Left ventricle myocardium inferior (tissue), 1 donor: ENCODE measurements around the gene SIN3B. TPM values are rescaled to one million over a fixed set of nuclear protein-coding genes. Genes with fewer than 3 reads are reported as not detected.

ENCODE experiments used
- DNase-seq: peaks from one replicate; pipeline ENCODE4 v3.0.0-alpha.2; 2020
- H3K27ac ChIP-seq: fragments of 200-600 bp; replicated peaks from 2 replicates; pipeline ENCODE4 v1.8.0; 2021
- H3K27me3 ChIP-seq: fragments of 200-600 bp; 2 replicates; pipeline ENCODE4 v1.8.0; 2021; ENCODE audit warnings: low read depth
- H3K36me3 ChIP-seq: fragments of 200-600 bp; 2 replicates; pipeline ENCODE4 v1.8.0; 2021
- H3K4me1 ChIP-seq: fragments of 200-600 bp; 2 replicates; pipeline ENCODE4 v1.8.0; 2021
- H3K4me3 ChIP-seq: fragments of 200-600 bp; 2 replicates; pipeline ENCODE4 v1.8.0; 2021; ENCODE audit warnings: mild to moderate bottlenecking, moderate library complexity
- H3K9me3 ChIP-seq: fragments of 200-600 bp; replicated peaks from 2 replicates; pipeline ENCODE4 v1.8.0; 2021
- CTCF ChIP-seq: fragments of 200-600 bp; IDR thresholded peaks from 2 replicates; pipeline ENCODE4 v1.8.0; 2021; ENCODE audit warnings: antibody characterized with exemption, mild to moderate bottlenecking, borderline replicate concordance
- intact Hi-C: fragments of 100-400 bp; cut with micrococcal nuclease; formaldehyde crosslinking; loops from one replicate; pipeline ENCODE4 v1.11.0; 2022
- total RNA-seq: library from RNA; stranded (reverse); fragmentation: NEBNext Ultra II Directional; extraction: Animal tissue kit (Norgen Biotek cat#: 25700); gene quantifications from one replicate; pipeline ENCODE4 v1.2.1, GENCODE V29; 2021
- donor health status: DM: no; HTN: yes; CAD: no; lungs with severe emphysema.

The SIN3B gene
- total RNA-seq, 1 donor from 2014 or later, result 24.4 TPM

GRCh38 chr19:16927883-16928282, 98.7 kb downstream of the SIN3B start:
- H3K4me3 ChIP-seq, result no peak overlapping the region
- no peaks in the 10 kb centered on the region for H3K4me1 ChIP-seq
- no peak overlapping the region for H3K27ac ChIP-seq
- H3K9me3 ChIP-seq, result peaks cover 37% of the 10 kb centered on the region
- intact Hi-C loops, result no loop called here
- H3K36me3 ChIP-seq, result peaks cover 19% of the 10 kb centered on the region
- no peak for DNase-seq
- peaks cover 11% of the 10 kb centered on the region for H3K27me3 ChIP-seq
- TF ChIP-seq CTCF, result no peak

- Histone ChIP-seq H3K4me1 (no peaks in the 10 kb centered on the region), H3K36me3 (peaks cover 19% of the 10 kb centered on the region), H3K27ac (no peak overlapping the region), H3K27me3 (peaks cover 11% of the 10 kb centered on the region), H3K9me3 (peaks cover 39% of the 10 kb centered on the region), H3K4me3 (no peak overlapping the region)
- intact Hi-C loops, result no loop called here
- no peak for TF ChIP-seq CTCF
- no peak for DNase-seq
These were observed 99.2 kb downstream of the SIN3B start for GRCh38 chr19:16928351-16928750.

- Histone ChIP-seq H3K4me1 (no peaks in the 10 kb centered on the region), H3K27me3 (peaks cover 11% of the 10 kb centered on the region), H3K27ac (no peak overlapping the region), H3K36me3 (peaks cover 19% of the 10 kb centered on the region), H3K9me3 (peaks cover 45% of the 10 kb centered on the region), H3K4me3 (no peak overlapping the region)
- intact Hi-C loops, result no loop called here
- TF ChIP-seq CTCF, result no peak
- no peak for DNase-seq
These were observed 99.7 kb downstream of the SIN3B start for GRCh38 chr19:16928916-16929315.

Other genes starting within 250 kb of the SIN3B start
- 4.0 TPM for gene MED26, start 201.2 kb upstream of the SIN3B start, total RNA-seq
- 30.8 TPM for gene SMIM7, start 169.3 kb upstream of the SIN3B start, total RNA-seq
- gene TMEM38A, start 168.3 kb upstream of the SIN3B start, total RNA-seq, result 44.6 TPM
- gene NWD1, start 109.6 kb upstream of the SIN3B start, total RNA-seq, result not detected
- 1.1 TPM for gene F2RL3, start 59.6 kb downstream of the SIN3B start, total RNA-seq
- gene CPAMD8, start 197.4 kb downstream of the SIN3B start, total RNA-seq, result 13.7 TPM
- 3.5 TPM for gene HAUS8, start 246.1 kb downstream of the SIN3B start, total RNA-seq
- gene MYO9B, start 246.4 kb downstream of the SIN3B start, total RNA-seq, result 30.7 TPM